ENCODE measurements around the gene MT1M.
A peak's percentile ranks its signal among the peaks of the same experiment; 100 is the strongest.
"Not testable (repeated sequence)": the region's sequence is repeated elsewhere in the genome, so short reads cannot be mapped to it uniquely, and the experiment has no call there.

MT1M gene

DNA sequence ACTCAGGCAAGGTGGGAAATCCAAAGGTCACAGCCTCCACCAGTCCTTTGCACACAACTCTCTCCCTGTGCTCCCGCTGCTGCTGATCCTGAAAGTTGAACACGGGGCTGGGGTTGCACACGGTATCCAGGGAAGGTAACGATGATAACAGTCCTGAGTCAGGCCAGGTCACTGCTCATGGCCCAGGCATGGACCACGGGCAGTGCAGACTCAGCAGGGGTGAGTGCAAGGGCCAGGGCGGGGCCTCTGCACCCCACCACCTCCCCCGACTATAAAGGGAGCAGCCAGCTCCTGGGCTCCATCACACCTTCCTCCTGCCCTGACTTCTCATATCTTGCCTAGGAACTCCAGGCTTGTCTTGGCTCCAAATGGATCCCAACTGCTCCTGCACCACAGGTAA lies 19.1 kb downstream of the MT1M start, which contains the start of gene MT1B:
MT1B (plus strand) TSS at position 301 of the 400 bp plus-strand sequence; CDS start at position 369, 68 bp downstream.
- no peak for TF ChIP-seq JUND (IDR thresholded peaks at IDR 0.05; ENCODE audit: low read depth)
- DNase-seq (ENCODE audit: low read depth in 1 of 2, low spot score in 1 of 2) = no peak
- in situ Hi-C loops (cut with HindIII; ENCODE audit: low pct_unique_long_range_greater_than_20kb, low sequenced_read_pairs) = no loop called here

DNA sequence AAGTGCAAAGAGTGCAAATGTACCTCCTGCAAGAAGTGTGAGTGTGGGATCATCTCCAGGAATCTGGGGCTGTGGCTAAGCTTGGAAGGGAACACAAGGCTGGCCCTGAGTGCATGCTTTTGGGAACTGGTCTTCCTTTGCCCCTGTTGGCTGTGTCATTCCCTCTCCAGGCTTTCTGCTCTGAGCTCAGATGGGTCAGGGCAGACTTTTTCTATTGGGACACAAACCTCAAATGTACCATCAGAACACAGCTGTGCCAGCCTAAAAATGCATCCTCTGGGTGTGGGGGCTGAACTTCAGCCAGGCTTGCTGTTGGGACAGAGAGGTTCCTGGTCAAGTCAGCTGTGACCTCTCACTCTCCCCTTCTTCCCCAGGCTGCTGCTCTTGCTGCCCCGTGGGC lies 20.1 kb downstream of the MT1M start:
- in situ Hi-C loops (cut with HindIII; ENCODE audit: low pct_unique_long_range_greater_than_20kb, low sequenced_read_pairs) = no loop called here
- no peak for TF ChIP-seq JUND (IDR thresholded peaks at IDR 0.05; ENCODE audit: low read depth)
- DNase-seq (ENCODE audit: low read depth in 1 of 2, low spot score in 1 of 2) = no peak

DNA sequence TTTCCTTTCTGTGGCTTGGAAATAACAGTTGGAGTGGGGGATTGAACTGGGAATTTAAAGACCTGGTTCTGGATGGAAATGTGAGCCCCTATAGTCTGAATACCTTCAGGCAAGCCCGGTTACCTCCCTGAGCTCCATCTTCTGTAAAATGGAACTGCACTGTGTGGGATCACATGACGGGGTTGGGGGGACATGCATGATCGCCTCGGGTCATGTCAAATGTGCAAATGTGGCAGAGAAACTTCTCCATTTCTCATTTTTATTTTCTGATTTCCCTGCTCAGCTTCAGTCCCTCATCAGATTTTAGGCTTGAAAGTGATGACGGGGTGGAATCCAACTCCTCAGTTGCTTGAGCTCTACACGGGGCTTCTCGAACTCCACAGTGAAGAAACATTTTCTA lies 20.8 kb downstream of the MT1M start:
- TF ChIP-seq JUND (IDR thresholded peaks at IDR 0.05; ENCODE audit: low read depth) = no peak
- in situ Hi-C loops (cut with HindIII; ENCODE audit: low pct_unique_long_range_greater_than_20kb, low sequenced_read_pairs) = no loop called here
- no peak for DNase-seq (ENCODE audit: low read depth in 1 of 2, low spot score in 1 of 2)

DNA sequence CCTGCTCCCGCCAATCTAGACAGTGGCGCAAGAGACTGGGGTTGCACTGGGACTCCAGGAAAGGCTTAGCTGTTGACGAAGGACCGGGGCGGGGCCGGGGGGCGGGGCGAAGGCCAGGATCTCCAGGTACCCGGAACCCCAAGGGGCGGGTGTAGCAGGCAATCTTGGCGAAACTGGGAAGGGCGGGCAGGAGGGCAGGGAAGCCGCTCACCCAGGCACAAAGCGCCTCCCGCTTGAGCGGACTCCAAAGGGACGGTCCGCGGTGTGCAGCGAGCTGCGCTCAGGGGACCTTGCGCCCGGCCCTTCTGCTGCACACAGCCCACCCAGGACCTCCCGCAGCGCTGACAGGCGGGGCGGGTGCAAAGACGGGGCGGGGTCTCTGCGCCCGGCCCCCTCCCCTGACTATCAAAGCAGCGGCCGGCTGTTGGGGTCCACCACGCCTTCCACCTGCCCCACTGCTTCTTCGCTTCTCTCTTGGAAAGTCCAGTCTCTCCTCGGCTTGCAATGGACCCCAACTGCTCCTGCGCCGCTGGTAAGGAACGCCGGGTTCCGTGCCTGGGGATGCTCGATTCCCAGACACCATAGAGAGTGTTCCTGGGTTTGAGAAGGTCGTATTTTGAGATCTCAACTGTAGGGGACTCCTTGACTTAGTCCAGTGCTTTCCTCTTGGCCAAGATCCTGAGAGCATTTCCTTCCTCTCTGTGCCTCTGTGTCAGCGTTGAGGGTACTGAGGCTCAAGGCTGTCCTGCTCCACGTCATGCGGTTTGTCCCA lies 25.3 kb downstream of the MT1M start, which contains the start of gene MT1F:
MT1F (plus strand) TSS at position 405 of the 772 bp plus-strand sequence; CDS start at position 505, 100 bp downstream.
- TF ChIP-seq JUND (IDR thresholded peaks at IDR 0.05; ENCODE audit: low read depth) = no peak
- in situ Hi-C loops (cut with HindIII; ENCODE audit: low pct_unique_long_range_greater_than_20kb, low sequenced_read_pairs) = no loop called here
- peak; percentile 84 to 90 for DNase-seq (ENCODE audit: low read depth in 1 of 2, low spot score in 1 of 2)

DNA sequence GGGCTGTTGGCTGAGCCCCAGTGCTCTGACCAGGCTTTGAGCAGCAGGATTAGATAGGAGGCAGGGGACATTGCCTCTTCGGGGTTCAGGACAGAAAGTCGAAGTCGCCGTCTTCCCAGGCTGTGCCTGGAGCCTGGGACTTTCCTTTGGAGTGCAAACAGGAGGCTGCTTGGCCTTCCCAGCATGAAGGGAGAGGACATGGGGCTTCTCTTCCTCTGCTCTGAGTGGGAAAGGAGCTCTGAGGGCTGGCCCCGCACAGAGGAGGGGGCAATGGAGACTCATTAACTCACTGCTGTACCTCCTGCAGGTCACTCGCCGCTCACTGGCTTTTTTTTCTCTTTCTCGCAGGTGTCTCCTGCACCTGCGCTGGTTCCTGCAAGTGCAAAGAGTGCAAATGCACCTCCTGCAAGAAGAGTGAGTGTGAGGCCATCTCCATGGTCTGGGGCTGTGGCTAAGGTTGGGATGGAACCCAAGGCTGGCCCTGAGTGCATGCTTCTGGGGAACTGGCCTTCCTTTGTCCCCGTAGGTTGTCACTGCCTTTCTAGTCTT lies 25.9 kb downstream of the MT1M start:
- DNase-seq (ENCODE audit: low read depth in 1 of 2, low spot score in 1 of 2) = no peak
- in situ Hi-C loops (cut with HindIII; ENCODE audit: low pct_unique_long_range_greater_than_20kb, low sequenced_read_pairs) = no loop called here
- no peak for TF ChIP-seq JUND (IDR thresholded peaks at IDR 0.05; ENCODE audit: low read depth)

DNA sequence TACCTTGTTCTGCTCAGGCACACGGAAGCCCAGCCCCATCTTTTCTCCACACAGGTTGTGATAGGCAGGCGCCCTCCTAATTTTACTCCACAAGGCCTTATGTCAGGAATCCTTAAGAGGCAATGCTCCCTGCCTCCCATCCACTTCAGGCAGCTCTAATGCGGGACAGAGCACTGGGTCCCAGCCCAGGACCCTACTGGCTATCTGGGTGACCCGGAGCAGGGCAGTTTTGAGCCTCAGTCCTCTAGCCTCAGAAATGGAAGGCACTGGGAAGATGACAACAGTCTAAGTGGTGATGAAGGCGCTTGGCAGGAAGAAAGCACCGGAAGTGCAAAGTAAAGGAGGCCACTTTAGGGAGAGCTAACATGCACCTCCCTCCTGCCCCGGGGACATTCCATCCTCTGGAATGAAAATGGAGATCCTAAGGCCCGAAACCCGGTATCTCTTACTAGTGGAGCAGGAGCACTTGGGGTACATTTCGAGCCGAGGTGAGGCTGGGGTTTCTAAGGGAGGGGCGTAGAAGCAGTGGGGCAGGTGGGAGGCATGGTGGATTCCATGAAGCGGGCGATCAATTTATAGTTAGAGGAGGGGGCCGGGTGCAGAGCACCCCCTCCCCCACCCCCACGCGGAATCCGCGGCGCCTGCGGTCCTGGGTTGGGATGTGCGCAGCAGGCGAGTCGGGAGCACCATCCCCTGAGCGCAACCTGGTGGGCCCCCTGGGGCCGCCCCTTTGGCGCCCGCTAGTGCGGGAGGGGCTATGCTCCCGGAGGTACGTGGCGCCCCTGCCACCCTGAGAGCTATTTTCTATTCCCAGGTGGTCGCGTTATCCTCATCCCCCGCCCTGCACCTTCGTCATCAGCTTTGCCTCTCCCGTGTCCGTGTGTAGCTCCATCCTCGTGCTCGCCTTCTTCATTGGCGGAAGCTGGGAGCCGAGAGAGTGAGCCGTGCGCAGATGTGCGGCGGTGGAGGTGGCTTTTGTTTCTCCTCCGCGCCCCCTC lies 30.2 kb downstream of the MT1M start:
- TF ChIP-seq JUND (IDR thresholded peaks at IDR 0.05; ENCODE audit: low read depth) = no peak

DNA sequence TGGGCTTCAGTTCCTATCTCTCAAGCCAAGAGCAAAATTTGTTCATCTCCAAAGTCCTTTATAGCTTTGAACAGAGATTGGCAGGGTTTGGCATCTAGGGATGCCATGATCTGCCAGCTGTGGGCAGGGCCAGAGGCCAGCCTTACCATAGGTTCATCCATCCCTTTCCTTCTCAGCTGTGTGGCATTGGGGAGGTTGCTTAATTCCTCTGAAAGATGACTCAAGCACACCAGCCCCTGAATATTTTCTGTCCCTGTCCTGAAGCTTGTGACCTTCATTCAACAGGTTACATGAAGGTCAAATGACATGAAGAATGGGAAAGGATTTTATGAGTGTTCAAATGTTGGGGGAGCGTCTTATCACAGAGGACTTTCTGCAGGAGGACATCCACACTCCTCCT lies 32.0 kb downstream of the MT1M start:
- in situ Hi-C loops (cut with HindIII; ENCODE audit: low pct_unique_long_range_greater_than_20kb, low sequenced_read_pairs) = no loop called here
- TF ChIP-seq JUND (IDR thresholded peaks at IDR 0.05; ENCODE audit: low read depth) = no peak
- DNase-seq (ENCODE audit: low read depth in 1 of 2, low spot score in 1 of 2) = no peak

More for the DNA sequence above, 30.2 kb downstream of the MT1M start:
- in situ Hi-C loops (cut with HindIII; ENCODE audit: low pct_unique_long_range_greater_than_20kb, low sequenced_read_pairs) = no loop called here
- no peak for DNase-seq (ENCODE audit: low read depth in 1 of 2, low spot score in 1 of 2)

DNA sequence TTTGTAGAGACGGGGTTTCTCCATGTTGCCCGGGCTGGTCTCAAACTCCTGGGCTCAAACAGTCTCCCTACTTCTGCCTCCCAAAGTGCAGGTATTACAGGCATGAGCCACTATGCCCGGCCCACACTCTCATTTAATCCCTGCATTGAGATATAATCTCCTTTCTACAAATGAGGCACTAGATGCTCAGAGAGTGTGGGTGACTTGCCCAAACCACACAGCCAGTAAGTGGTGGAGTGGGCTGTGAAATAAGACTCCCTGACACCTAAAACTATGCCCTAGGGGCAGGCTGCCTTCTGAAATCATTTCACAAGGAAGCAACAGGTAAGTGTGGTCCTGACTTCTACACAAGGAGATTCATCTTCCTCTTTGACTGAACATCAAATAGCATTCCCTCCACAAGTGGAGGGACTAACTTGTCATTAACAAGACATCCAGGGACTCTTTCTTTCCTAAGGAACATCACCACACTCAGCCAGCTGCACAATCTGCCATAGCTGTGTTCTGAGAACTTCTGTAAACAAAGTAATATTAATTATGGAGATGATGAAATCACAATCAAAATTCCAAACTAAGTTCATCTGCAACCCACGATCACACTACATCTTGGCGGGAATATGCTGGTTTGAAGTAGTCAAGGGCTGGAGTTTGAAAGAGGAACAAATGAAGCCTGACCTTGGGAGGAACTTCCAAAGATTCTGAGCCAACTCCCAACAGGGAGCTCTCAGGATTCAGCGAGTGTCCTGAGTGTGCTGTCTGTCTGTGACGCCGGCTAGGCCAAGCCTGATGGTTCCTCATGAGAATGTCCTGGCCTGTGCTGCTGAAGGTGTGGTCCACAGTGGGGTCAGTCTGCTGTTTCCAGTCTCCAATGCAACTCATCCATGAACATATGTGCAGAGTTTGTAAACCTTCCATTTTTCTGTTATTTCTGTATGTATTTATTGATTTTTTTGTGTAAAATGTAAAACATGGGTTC lies 33.1 kb downstream of the MT1M start:
- in situ Hi-C loops (cut with HindIII; ENCODE audit: low pct_unique_long_range_greater_than_20kb, low sequenced_read_pairs) = not testable (repeated sequence)
- DNase-seq (ENCODE audit: low read depth in 1 of 2, low spot score in 1 of 2) = peak in 1 of 2 experiments; percentile 41

DNA sequence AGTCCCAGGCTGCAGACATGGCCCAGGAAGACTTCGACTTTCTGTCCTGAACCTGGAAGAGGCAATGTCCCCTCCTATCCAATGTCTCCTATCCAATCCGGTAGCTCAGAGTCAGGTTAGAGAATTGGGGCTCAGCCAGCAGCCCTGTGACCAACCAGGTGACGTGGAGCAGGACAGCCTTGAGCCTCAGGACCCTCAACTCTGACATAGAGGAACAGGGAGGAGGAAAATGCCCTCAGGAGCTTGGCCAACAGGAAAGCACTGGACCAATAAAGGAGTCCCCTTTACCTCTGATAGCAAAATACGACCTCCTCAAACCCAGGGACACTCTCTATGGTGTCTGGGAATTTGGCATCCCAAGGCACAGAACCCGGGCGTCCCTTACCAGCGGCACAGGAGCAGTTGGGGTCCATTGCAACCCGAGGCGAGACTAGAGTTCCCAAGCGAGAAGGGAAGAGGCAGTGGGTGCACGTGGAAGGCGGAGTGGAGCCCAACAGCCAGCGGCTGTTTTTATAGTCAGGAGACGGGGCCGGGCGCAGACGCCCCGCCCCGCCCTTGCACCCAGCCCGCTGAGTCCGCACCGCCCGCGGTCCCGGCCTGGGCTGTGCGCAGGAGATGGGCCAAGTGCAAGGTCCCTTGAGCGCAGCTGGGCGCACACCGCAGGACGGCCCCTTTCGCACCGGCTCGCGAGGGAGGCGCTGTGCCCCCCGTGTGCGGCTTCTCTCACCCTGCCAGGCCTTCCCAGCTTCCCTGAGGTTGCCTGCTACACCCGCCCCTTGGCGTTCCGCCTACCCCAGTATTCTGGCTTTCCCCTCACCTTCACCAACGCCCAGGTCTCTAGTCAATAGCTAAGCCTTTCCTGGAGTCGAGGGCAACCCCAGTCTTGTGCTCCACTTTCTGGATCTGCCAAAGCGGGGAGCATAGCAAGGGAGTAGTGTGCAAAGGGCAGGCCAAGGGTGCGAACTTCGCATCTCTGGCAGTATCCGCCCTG lies 35.4 kb downstream of the MT1M start, which contains the start of gene MT1G:
MT1G (minus strand) TSS at position 485 of the 991 bp plus-strand sequence; CDS start at position 413, 72 bp downstream.
- TF ChIP-seq JUND (IDR thresholded peaks at IDR 0.05; ENCODE audit: low read depth) = no peak
- no peak for DNase-seq (ENCODE audit: low read depth in 1 of 2, low spot score in 1 of 2)
- in situ Hi-C loops (cut with HindIII; ENCODE audit: low pct_unique_long_range_greater_than_20kb, low sequenced_read_pairs) = no loop called here

DNA sequence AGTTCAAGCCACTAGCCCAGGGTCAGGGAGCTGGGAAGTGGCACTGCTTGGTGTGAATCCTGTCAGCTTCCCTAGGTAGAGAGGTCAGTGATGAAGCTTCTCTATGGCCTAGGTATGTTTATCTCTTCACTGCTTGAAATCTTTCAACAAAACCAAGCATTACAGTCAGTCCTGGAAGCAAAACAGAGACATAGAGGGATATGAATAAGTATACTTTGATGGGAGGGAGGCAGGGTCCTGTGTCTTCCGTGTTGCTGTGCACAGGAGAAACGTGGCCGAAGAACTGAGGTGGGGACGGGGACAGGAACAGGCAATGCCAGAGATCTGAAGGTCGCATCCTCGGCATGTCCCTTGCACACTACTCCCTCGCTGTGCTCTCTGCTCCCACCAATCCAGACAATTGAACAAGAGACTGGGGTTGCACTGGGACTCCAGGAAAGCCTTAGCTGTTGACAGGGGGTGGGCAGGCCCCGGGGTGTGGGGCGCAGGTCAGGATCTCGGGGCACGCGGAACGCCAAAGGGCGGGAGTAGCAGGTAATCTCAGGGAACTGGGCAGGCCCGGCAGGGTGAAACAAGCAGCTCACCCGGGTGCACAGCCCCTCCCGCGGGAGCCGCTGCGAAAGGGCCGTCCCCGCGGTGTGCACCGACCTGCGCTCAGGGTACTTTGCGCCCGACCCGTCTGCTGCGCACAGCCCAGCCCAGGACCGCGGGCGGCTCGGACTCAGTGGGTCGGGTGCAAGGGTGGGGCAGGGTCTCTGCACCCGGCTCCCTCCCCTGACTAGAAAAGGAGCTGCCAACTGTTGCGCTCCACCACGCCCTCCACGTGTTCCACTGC lies 36.8 kb downstream of the MT1M start, which contains the start of gene MT1H:
MT1H (plus strand) TSS at position 810 of the 835 bp plus-strand sequence. CDS start 71 bp downstream, outside the sequence.
- DNase-seq (ENCODE audit: low read depth in 1 of 2, low spot score in 1 of 2) = no peak
- in situ Hi-C loops (cut with HindIII; ENCODE audit: low pct_unique_long_range_greater_than_20kb, low sequenced_read_pairs) = no loop called here

More for the DNA sequence above, 36.8 kb downstream of the MT1M start, which contains the start of gene MT1H:
- no peak for TF ChIP-seq JUND (IDR thresholded peaks at IDR 0.05; ENCODE audit: low read depth)
